Gastrocnemius medialis (tissue), 4 donors: Measurements from ENCODE around the gene PTBP1. TPM values are rescaled to one million over a fixed set of nuclear protein-coding genes. Genes with fewer than 3 reads are reported as not detected.
"Not testable (repeated sequence)": the region's sequence is repeated elsewhere in the genome, so short reads cannot be mapped to it uniquely, and the experiment has no call there.

Experiments used
- ATAC-seq, 2 donors: fragments of 150-250 bp; one replicate each; pipeline ENCODE4 v1.9.1; 2016
- DNase-seq, 2 donors: peaks; one replicate each; pipeline ENCODE4 v3.0.0-alpha.2; 2019
- H3K27ac ChIP-seq, 4 donors: fragments of 200-600 bp; sonication (generic); 1 replicate in 1 of 4; 2 replicates in 3 of 4; pipeline ENCODE4 v1.5.1; 2016 to 2018; ENCODE audit warnings: mild to moderate bottlenecking in 2 of 4, moderate library complexity in 1 of 4
- H3K27me3 ChIP-seq, 3 donors: fragments of 200-600 bp; sonication (generic) in 2 of 3; 1 replicate in 1 of 3; 2 replicates in 2 of 3; pipeline versions ENCODE4 v1.5.1 to v1.6.0; 2016 to 2019; ENCODE audit warnings: mild to moderate bottlenecking in 1 of 3, moderate library complexity in 1 of 3
- H3K36me3 ChIP-seq, 2 donors: fragments of 200-600 bp; sonication (generic) in 1 of 2; one replicate each; pipeline ENCODE4 v1.5.1; 2017 to 2018
- H3K4me1 ChIP-seq, 2 donors: fragments of 200-600 bp; sonication (generic) in 1 of 2; one replicate each; pipeline ENCODE4 v1.5.1; 2016 to 2017; ENCODE audit warnings: mild to moderate bottlenecking in 2 of 2
- H3K4me3 ChIP-seq, 4 donors: fragments of 200-600 bp; sonication (generic) in 3 of 4; 1 replicate in 1 of 4; 2 replicates in 3 of 4; pipeline ENCODE4 v1.5.1; 2016 to 2019; ENCODE audit warnings: mild to moderate bottlenecking in 2 of 4
- H3K9me3 ChIP-seq, 3 donors: fragments of 200-600 bp; sonication (generic) in 2 of 3; 1 replicate in 1 of 3; 2 replicates in 2 of 3; pipeline ENCODE4 v1.5.1; 2016 to 2019
- POLR2A ChIP-seq, 2 donors: fragments of 450-650 bp; IDR thresholded peaks; one replicate each; pipeline ENCODE4 v1.6.1; 2017; ENCODE audit warnings: antibody characterized with exemption in 2 of 2, mild to moderate bottlenecking in 2 of 2, moderate library complexity in 2 of 2
- in situ Hi-C, 4 donors: fragments of 200-750 bp; cut with MboI; loops; one replicate each; pipeline versions ENCODE4 v1.15.0 to v1.8.0; 2017; ENCODE audit warnings: low sequenced_read_pairs in 4 of 4
- intact Hi-C: fragments of 100-400 bp; cut with DNase I; formaldehyde crosslinking; loops from one replicate; pipeline ENCODE4 v1.15.1; 2023; ENCODE audit warnings: low total_unique reads
- total RNA-seq, 4 donors: library from RNA; depleted of rRNA; stranded (reverse); fragments of >200 nt; gene quantifications; one replicate each; pipeline versions ENCODE4 v1.1.0 to v1.2.3, GENCODE V29; 2016
- TF ChIP-seq, protein P1 (sequence below), 5 experiments: fragments of 450-650 bp in 3 of 5; fragments of 200-600 bp in 2 of 5; sonication (generic) in 2 of 5; IDR thresholded peaks in 4 of 5; conservative IDR thresholded peaks in 1 of 5; 1 replicate in 4 of 5; 2 replicates in 1 of 5; pipeline ENCODE4 v1.5.1; 2016 to 2019; ENCODE audit warnings: antibody characterized with exemption in 5 of 5, mild to moderate bottlenecking in 3 of 5, moderate library complexity in 3 of 5

The PTBP1 gene
- total RNA-seq, 4 donors from 2014 or later, result 29.8 to 51.7 (median 36.7) TPM

DNA sequence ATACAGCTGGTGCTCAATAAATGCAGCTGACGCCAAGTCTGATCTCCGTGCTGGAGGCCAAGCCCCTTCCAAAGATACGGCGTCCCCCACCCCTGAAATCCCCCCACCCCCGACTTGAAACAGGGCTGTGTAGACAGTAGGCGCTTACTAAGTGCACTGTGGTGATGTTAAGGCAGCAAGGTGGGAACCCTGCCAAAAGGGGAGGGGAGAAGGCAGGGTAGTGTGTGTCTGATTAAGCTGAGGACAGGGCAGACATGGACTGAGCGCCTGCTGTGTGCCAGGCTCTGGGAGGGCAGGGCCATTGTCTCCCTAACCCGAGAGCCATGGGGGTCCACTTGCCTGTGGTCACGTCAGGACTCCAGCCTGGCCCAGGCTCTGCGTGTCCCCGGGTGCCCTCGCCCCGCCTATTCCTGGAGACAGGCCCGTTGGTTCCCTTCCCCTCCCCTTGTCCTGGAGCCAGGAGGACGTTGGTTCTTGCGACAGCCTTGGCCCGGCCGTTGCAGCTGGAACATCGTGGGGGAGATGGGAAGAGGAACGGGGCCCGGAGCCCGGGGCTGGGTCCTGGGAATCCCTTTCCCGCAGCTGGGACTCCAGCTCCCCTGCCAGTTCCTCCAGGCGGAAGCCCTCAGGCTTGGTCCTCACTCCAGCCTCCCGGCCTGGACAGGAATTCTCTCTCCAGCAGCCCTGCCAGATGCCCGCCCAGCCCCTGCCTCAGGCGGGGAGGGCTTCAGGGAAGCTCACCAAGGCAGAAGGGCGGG is 53.1 kb downstream of the PTBP1 start:
- ATAC-seq (peak; percentile 89 to 90), DNase-seq (peak; percentile 74 to 86)
- H3K27me3 ChIP-seq, result peaks cover 58 to 66% (median 58%) of the 10 kb centered on the region in 3 donors
- TF ChIP-seq, protein P1, sequence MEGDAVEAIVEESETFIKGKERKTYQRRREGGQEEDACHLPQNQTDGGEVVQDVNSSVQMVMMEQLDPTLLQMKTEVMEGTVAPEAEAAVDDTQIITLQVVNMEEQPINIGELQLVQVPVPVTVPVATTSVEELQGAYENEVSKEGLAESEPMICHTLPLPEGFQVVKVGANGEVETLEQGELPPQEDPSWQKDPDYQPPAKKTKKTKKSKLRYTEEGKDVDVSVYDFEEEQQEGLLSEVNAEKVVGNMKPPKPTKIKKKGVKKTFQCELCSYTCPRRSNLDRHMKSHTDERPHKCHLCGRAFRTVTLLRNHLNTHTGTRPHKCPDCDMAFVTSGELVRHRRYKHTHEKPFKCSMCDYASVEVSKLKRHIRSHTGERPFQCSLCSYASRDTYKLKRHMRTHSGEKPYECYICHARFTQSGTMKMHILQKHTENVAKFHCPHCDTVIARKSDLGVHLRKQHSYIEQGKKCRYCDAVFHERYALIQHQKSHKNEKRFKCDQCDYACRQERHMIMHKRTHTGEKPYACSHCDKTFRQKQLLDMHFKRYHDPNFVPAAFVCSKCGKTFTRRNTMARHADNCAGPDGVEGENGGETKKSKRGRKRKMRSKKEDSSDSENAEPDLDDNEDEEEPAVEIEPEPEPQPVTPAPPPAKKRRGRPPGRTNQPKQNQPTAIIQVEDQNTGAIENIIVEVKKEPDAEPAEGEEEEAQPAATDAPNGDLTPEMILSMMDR (IDR thresholded peaks at IDR 0.05 in 4 of 5, conservative IDR thresholded peaks at IDR 0.05 in 1 of 5), result no peak
- no peak for TF ChIP-seq POLR2A (IDR thresholded peaks at IDR 0.05)
- in situ Hi-C loops, result loop anchor here in 1 of 4 donors (25.0 kb wide), 1 partner anchor 137 kb away; the partner anchor contains the start of gene WDR18
- peaks cover 0 to 6% of the 10 kb centered on the region in 2 donors for H3K4me1 ChIP-seq
- no peaks in the 10 kb centered on the region for H3K9me3 ChIP-seq
- H3K27ac ChIP-seq, result peak overlapping the region; percentile 59 to 79 (median 72)
- intact Hi-C loops, result no loop called here
- H3K4me3 ChIP-seq, result peak overlapping the region in 1 of 4 donors; percentile 17
- H3K36me3 ChIP-seq, result no peaks in the 10 kb centered on the region

DNA sequence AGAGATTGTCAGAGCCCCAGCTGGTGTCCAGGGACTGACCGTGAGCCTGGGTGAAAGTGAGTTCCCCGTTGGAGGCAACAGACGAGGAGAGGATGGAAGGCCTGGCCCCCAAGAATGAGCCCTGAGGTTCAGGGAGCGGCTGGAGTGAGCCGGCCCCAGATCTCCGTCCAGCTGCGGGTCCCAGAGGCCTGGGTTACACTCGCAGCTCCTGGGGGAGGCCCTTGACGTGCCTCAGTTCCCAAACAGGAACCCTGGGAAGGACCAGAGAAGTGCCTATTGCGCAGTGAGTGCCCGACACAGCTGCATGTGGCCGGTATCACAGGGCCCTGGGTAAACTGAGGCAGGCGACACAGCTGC is 53.7 kb downstream of the PTBP1 start:
- H3K4me3 ChIP-seq, result peak overlapping the region in 1 of 4 donors; percentile 17
- TF ChIP-seq, protein P1 (IDR thresholded peaks at IDR 0.05 in 4 of 5, conservative IDR thresholded peaks at IDR 0.05 in 1 of 5), result no peak
- TF ChIP-seq POLR2A (IDR thresholded peaks at IDR 0.05), result no peak
- no peaks in the 10 kb centered on the region for H3K36me3 ChIP-seq
- no peaks in the 10 kb centered on the region for H3K9me3 ChIP-seq
- in situ Hi-C loops (loop anchor here in 1 of 4 donors (25.0 kb wide), 1 partner anchor 136 kb away; the partner anchor contains the start of gene WDR18), intact Hi-C loops (no loop called here)
- ATAC-seq (no peak), DNase-seq (no peak)
- H3K27me3 ChIP-seq, result peaks cover 58 to 66% (median 58%) of the 10 kb centered on the region in 3 donors
- H3K27ac ChIP-seq, result peak overlapping the region; percentile 59 to 79 (median 72)
- H3K4me1 ChIP-seq, result peaks cover 0 to 6% of the 10 kb centered on the region in 2 donors

DNA sequence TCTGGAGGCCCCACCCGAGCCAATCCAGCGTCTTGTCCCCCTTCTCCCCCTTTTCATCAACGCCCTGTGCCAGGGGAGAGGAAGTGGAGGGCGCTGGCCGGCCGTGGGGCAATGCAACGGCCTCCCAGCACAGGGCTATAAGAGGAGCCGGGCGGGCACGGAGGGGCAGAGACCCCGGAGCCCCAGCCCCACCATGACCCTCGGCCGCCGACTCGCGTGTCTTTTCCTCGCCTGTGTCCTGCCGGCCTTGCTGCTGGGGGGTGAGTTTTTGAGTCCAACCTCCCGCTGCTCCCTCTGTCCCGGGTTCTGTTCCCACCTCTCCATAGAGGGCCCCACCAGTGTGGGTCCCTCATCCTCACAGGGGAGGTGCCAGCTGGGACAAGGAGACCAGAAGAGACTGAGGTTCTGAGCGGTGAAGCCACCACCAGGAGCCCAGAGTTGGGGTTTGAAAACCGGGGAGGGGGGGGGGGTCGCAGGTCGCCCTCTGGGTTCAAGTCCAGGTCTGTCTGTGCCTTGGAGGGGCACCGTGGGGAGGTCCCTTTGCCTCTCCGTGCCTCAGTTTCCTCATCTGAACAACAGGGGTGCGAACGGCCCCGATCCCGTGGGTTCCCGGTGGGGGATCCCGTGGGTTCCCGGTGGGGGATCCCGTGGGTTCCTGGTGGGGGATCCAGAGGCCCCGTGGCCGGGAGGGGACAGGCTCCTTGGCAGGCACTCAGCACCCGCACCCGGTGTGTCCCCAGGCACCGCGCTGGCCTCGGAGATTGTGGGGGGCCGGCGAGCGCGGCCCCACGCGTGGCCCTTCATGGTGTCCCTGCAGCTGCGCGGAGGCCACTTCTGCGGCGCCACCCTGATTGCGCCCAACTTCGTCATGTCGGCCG is 55.1 kb downstream of the PTBP1 start, which contains the start of gene ELANE:
TSS of gene ELANE (plus strand) at position 168 of the 878 bp plus-strand sequence. CDS start at position 194, 26 bp downstream.
- intact Hi-C loops, result no loop called here
- H3K36me3 ChIP-seq, result no peaks in the 10 kb centered on the region
- no peak for DNase-seq
- ATAC-seq, result no peak
- peaks cover 0 to 6% of the 10 kb centered on the region in 2 donors for H3K4me1 ChIP-seq
- in situ Hi-C loops, result loop anchor here in 1 of 4 donors (25.0 kb wide), 1 partner anchor 135 kb away; the partner anchor contains the start of gene WDR18
- TF ChIP-seq, protein P1 (IDR thresholded peaks at IDR 0.05 in 4 of 5, conservative IDR thresholded peaks at IDR 0.05 in 1 of 5), result no peak
- TF ChIP-seq POLR2A (IDR thresholded peaks at IDR 0.05), result no peak
- peak within 1 kb of the TSS in 3 of 4 donors; percentile 59 to 79 (median 73) for H3K27ac ChIP-seq
- no peak within 1 kb of the TSS for H3K4me3 ChIP-seq
- H3K27me3 ChIP-seq, result peaks cover 45 to 62% (median 54%) of the 10 kb centered on the region in 3 donors
- H3K9me3 ChIP-seq, result no peaks in the 10 kb centered on the region

DNA sequence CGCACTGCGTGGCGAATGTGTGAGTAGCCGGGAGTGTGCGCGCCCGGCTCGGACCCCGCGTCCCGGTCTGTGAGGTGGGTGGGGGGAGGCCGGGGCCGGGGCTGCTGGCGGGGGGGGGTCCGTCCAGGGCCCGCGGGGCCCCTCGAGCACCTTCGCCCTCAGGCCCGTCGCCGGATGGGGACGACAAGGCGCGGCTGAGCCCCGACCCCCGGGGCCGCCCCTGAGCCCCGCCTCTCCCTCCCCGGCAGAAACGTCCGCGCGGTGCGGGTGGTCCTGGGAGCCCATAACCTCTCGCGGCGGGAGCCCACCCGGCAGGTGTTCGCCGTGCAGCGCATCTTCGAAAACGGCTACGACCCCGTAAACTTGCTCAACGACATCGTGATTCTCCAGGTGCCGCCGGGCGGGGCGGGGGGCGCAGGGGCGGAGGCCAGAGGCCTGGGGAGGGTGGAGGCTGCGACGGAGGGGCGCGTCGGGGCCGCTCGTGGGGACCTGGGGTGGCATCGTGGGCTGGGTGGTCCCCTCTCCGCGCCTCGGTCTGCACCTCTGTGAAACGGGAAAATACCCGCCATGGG is 55.8 kb downstream of the PTBP1 start:
- Histone ChIP-seq H3K4me3 (no peak overlapping the region), H3K36me3 (no peaks in the 10 kb centered on the region), H3K27ac (no peak overlapping the region), H3K9me3 (no peaks in the 10 kb centered on the region), H3K27me3 (peaks cover 43 to 56% (median 47%) of the 10 kb centered on the region in 3 donors), H3K4me1 (peaks cover 0 to 6% of the 10 kb centered on the region in 2 donors)
- in situ Hi-C loops, result loop anchor here in 1 of 4 donors (25.0 kb wide), 1 partner anchor 134 kb away; the partner anchor contains the start of gene WDR18
- no peak for ATAC-seq
- no peak for DNase-seq
- intact Hi-C loops, result no loop called here
- TF ChIP-seq, protein P1 (IDR thresholded peaks at IDR 0.05 in 4 of 5, conservative IDR thresholded peaks at IDR 0.05 in 1 of 5), result no peak
- TF ChIP-seq POLR2A (IDR thresholded peaks at IDR 0.05), result no peak

DNA sequence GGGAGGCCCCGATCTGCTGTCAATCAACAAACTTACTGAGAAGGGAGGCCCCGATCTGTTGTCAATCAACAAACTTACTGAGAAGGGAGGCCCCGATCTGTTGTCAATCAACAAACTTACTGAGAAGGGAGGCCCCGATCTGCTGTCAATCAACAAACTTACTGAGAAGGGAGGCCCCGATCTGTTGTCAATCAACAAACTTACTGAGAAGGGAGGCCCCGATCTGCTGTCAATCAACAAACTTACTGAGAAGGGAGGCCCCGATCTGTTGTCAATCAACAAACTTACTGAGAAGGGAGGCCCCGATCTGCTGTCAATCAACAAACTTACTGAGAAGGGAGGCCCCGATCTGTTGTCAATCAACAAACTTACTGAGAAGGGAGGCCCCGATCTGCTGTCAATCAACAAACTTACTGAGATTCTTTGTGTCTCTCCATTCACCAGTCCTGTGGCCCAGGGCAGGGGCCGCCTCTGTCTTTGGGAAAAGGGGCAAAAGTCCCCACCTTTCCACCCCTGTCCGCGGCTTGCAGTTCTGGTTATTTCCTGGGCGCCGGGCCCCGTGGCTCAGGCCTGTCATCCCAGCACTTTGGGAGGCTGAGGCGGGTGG is 56.5 kb downstream of the PTBP1 start:
- DNase-seq, H3K4me1 ChIP-seq, H3K9me3 ChIP-seq, H3K27ac ChIP-seq, intact Hi-C loops, H3K36me3 ChIP-seq, H3K4me3 ChIP-seq, ATAC-seq: not testable (repeated sequence)
- in situ Hi-C loops, result loop anchor here in 1 of 4 donors (25.0 kb wide), 1 partner anchor 134 kb away; the partner anchor contains the start of gene WDR18
- H3K27me3 ChIP-seq, result peaks cover 42 to 55% (median 42%) of the 10 kb centered on the region in 3 donors
